Measurements from ENCODE around the gene CUBN.

Gene CUBN

DNA sequence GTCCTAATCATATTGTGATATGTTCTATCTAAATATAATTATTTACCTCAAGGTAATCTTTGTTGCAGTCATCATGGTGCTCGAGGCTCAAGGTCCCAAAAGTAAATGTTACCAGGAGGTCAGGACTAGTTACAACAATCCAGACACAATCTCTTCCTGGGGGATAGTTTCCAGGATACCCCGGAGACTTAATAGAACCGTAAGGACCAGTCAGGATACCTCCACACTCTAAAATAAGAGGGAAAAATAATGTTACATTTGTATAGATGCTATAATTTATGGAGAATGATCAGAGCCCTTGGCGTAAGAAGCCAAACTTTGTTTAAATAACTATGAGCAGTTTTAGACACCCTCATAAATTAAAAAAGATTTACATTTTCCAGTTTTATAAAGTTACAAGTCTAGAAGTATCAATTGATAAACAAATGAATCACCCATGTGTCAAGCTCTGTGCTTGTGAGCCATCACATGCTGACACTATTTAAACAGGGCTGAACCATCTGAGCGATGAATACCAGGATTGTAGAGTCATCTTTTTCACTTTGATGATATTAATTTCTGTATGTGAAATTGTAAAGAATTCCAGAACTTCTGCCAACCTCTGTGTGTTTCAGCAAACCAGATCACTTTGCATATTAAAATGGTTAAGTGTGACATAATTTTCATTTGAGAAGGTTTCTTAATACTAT, 41.3 kb downstream of the CUBN start:
- 95 to 100% methylated on average over 3 to 4 of the region's 5 CpGs for WGBS, 2 experiments
- Histone ChIP-seq H3K4me1 (ENCODE audit: control insufficient read depth, insufficient read depth, low read length) (no peaks in the 10 kb centered on the region), H3K4me3 (ENCODE audit: insufficient read depth, low read depth, low read length) (no peak overlapping the region), H3K36me3 (ENCODE audit: control insufficient read depth, insufficient read depth, low read length) (no peaks in the 10 kb centered on the region), H3K9me3 (ENCODE audit: control insufficient read depth, low read length) (no peaks in the 10 kb centered on the region), H3K27me3 (ENCODE audit: control insufficient read depth, insufficient read depth, low read length, poor library complexity, severe bottlenecking) (no peaks in the 10 kb centered on the region), H3K27ac (ENCODE audit: insufficient read depth, low read depth, low read length, poor library complexity, severe bottlenecking) (no peak overlapping the region)

DNA sequence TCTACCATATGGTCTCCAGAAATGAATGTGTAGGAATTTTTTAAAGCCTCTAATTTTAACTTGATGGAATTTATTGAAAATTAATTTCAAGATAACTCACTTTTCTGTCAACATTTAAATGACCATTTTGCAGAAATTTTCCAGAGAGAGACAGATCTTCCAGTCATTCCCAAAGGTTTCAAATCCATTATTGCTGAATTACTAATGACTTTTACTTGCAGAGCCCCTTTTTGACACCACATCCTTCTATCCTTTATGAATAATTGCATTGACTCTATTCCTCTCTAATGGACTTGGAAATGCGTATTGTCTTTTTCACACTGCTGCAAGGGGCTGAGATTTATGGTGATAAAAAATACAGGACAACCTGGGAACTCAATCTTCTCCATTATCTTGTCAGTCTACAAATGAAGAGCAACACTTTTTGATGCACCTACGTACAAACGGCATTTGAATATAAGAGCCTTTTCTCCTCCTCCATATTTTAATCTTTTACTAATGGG, 42.7 kb downstream of the CUBN start:
- Histone ChIP-seq H3K27ac (ENCODE audit: insufficient read depth, low read depth, low read length, poor library complexity, severe bottlenecking) (no peak overlapping the region), H3K9me3 (ENCODE audit: control insufficient read depth, low read length) (no peaks in the 10 kb centered on the region), H3K4me1 (ENCODE audit: control insufficient read depth, insufficient read depth, low read length) (no peaks in the 10 kb centered on the region), H3K4me3 (ENCODE audit: insufficient read depth, low read depth, low read length) (no peak overlapping the region), H3K27me3 (ENCODE audit: control insufficient read depth, insufficient read depth, low read length, poor library complexity, severe bottlenecking) (no peaks in the 10 kb centered on the region), H3K36me3 (ENCODE audit: control insufficient read depth, insufficient read depth, low read length) (no peaks in the 10 kb centered on the region)
- WGBS, 2 experiments: 95 to 100% methylated on average over 3 of the region's 3 CpGs

DNA sequence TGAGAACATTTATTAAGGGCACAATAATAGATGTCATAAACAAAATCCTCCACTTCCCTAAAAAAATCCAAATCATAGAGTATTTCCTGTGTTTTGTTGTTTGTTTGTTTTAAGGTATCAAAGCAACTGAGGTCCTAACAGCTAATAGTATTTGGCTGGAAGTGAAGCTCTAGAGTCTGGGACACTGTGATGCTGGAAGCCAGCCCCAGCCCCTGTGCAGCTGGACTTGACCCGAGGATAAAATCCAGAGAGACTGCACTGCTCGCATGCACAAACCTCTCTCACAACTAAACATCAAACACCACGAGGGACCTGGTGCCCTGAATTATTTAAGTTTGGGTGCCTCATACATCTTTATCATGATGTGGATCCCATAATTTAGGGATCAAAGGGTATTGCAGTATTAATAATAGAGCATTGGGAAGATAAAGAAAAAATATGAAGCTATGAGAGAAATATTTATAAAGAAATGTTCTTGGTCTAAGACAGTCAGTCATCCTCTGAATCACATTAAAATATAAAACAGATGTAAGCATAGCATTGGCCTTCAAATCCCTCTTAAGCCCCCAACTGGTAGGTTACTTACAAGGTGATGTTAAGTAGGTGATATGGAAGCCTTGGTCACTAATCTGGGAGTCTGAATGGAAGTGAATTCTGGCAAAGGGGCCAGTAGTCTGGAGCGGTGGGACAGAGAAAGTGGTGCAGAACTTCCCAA, 44.4 kb downstream of the CUBN start:
- H3K27me3 ChIP-seq (ENCODE audit: control insufficient read depth, insufficient read depth, low read length, poor library complexity, severe bottlenecking): no peaks in the 10 kb centered on the region
- no peaks in the 10 kb centered on the region for H3K4me1 ChIP-seq (ENCODE audit: control insufficient read depth, insufficient read depth, low read length)
- H3K4me3 ChIP-seq (ENCODE audit: insufficient read depth, low read depth, low read length): no peak overlapping the region
- WGBS, 2 experiments: 95 to 98% methylated on average over 3 to 4 of the region's 4 CpGs
- no peak overlapping the region for H3K27ac ChIP-seq (ENCODE audit: insufficient read depth, low read depth, low read length, poor library complexity, severe bottlenecking)
- no peaks in the 10 kb centered on the region for H3K36me3 ChIP-seq (ENCODE audit: control insufficient read depth, insufficient read depth, low read length)
- H3K9me3 ChIP-seq (ENCODE audit: control insufficient read depth, low read length): no peaks in the 10 kb centered on the region

DNA sequence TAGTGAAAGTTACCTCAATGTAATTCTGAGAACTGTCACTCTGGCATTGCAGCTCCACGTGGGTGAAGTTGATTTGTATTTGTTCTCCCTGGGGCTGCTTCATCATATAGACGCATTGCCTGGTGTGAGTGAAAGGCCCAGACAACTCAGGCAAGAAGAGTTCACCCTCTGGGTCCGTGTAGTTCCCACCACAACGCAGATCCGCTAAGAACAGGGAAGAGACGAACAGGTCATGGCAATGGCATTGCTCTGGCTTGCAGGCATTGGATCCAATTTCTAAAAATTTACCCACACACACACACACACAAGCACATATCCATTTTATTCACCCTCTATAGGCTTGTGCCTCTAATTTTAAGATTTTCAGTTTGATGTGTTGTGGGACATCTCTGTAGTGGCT, 45.4 kb downstream of the CUBN start:
- Histone ChIP-seq H3K4me1 (ENCODE audit: control insufficient read depth, insufficient read depth, low read length) (no peaks in the 10 kb centered on the region), H3K27ac (ENCODE audit: insufficient read depth, low read depth, low read length, poor library complexity, severe bottlenecking) (no peak overlapping the region), H3K4me3 (ENCODE audit: insufficient read depth, low read depth, low read length) (no peak overlapping the region), H3K27me3 (ENCODE audit: control insufficient read depth, insufficient read depth, low read length, poor library complexity, severe bottlenecking) (no peaks in the 10 kb centered on the region), H3K36me3 (ENCODE audit: control insufficient read depth, insufficient read depth, low read length) (no peaks in the 10 kb centered on the region), H3K9me3 (ENCODE audit: control insufficient read depth, low read length) (no peaks in the 10 kb centered on the region)
- 90 to 91% methylated on average over 6 of the region's 6 CpGs for WGBS, 2 experiments

DNA sequence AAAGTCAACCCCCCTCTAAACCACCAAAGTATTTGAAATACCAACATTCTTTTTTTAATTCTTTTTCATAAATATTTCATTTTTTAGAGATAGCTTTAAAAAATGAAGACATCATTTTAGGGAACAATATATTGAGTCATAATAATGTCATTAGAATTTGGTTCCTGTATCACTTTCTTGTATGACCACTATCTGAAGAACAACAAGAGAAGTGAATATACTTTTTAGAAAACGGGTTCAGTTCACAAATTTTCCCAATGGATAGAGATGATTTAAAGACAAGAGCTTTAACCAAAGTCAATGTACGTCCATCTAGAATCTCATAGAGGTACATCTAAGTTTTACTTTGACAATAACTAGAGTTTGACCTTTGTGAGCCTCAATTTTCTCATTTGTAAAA, 48.2 kb downstream of the CUBN start:
- H3K4me1 ChIP-seq (ENCODE audit: control insufficient read depth, insufficient read depth, low read length): no peaks in the 10 kb centered on the region
- no peak overlapping the region for H3K27ac ChIP-seq (ENCODE audit: insufficient read depth, low read depth, low read length, poor library complexity, severe bottlenecking)
- no peaks in the 10 kb centered on the region for H3K9me3 ChIP-seq (ENCODE audit: control insufficient read depth, low read length)
- 91 to 100% methylated on average over 2 of the region's 2 CpGs for WGBS, 2 experiments
- no peaks in the 10 kb centered on the region for H3K27me3 ChIP-seq (ENCODE audit: control insufficient read depth, insufficient read depth, low read length, poor library complexity, severe bottlenecking)
- H3K4me3 ChIP-seq (ENCODE audit: insufficient read depth, low read depth, low read length): no peak overlapping the region
- H3K36me3 ChIP-seq (ENCODE audit: control insufficient read depth, insufficient read depth, low read length): no peaks in the 10 kb centered on the region

DNA sequence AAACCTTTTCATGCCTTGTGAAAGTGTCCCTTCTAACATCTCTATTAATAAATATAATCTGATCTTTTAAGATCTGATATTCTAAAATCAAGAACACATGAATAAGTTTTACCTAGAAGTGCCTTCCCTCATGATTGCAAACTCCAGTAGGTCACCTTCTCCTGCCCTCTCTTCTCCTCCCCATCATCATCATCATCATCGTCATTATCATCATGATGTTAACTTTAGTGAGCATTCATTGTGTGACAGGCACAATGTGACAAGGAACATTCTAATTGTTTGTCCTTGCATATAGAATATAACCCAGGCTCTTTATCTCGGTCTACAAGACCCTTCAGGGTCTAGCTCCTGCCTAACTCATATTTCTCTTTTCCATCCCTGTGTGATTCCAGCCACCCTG, 51.7 kb downstream of the CUBN start:
- WGBS, 2 experiments: 94 to 99% methylated on average over 2 of the region's 2 CpGs
- Histone ChIP-seq H3K4me3 (ENCODE audit: insufficient read depth, low read depth, low read length) (no peak overlapping the region), H3K9me3 (ENCODE audit: control insufficient read depth, low read length) (no peaks in the 10 kb centered on the region), H3K27ac (ENCODE audit: insufficient read depth, low read depth, low read length, poor library complexity, severe bottlenecking) (no peak overlapping the region), H3K27me3 (ENCODE audit: control insufficient read depth, insufficient read depth, low read length, poor library complexity, severe bottlenecking) (no peaks in the 10 kb centered on the region), H3K36me3 (ENCODE audit: control insufficient read depth, insufficient read depth, low read length) (no peaks in the 10 kb centered on the region), H3K4me1 (ENCODE audit: control insufficient read depth, insufficient read depth, low read length) (no peaks in the 10 kb centered on the region)

DNA sequence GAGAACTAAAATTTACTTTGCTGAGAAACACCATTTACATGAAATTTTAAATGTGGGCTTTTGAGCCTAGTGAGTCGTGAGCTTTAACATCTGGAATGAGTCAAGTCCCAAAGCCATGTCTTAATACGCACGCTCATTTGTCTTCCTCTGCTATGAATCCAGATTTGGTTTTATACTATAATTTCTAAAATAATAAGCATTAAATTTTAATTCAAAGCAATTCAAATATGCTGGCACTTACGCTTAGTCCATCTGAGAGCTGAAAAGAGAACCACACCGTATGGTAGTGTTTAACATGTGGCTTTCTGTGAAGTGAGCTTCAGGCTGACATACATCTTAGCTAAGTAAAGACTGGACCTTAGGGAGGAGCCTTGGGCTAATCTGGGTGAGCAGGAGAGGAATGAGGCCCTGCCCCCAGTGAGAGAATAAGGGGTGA, 52.2 kb downstream of the CUBN start:
- no peak overlapping the region for H3K27ac ChIP-seq (ENCODE audit: insufficient read depth, low read depth, low read length, poor library complexity, severe bottlenecking)
- H3K9me3 ChIP-seq (ENCODE audit: control insufficient read depth, low read length): no peaks in the 10 kb centered on the region
- no peaks in the 10 kb centered on the region for H3K27me3 ChIP-seq (ENCODE audit: control insufficient read depth, insufficient read depth, low read length, poor library complexity, severe bottlenecking)
- 81 to 100% methylated on average over 3 to 5 of the region's 5 CpGs for WGBS, 2 experiments
- no peak overlapping the region for H3K4me3 ChIP-seq (ENCODE audit: insufficient read depth, low read depth, low read length)
- H3K36me3 ChIP-seq (ENCODE audit: control insufficient read depth, insufficient read depth, low read length): no peaks in the 10 kb centered on the region
- H3K4me1 ChIP-seq (ENCODE audit: control insufficient read depth, insufficient read depth, low read length): no peaks in the 10 kb centered on the region

DNA sequence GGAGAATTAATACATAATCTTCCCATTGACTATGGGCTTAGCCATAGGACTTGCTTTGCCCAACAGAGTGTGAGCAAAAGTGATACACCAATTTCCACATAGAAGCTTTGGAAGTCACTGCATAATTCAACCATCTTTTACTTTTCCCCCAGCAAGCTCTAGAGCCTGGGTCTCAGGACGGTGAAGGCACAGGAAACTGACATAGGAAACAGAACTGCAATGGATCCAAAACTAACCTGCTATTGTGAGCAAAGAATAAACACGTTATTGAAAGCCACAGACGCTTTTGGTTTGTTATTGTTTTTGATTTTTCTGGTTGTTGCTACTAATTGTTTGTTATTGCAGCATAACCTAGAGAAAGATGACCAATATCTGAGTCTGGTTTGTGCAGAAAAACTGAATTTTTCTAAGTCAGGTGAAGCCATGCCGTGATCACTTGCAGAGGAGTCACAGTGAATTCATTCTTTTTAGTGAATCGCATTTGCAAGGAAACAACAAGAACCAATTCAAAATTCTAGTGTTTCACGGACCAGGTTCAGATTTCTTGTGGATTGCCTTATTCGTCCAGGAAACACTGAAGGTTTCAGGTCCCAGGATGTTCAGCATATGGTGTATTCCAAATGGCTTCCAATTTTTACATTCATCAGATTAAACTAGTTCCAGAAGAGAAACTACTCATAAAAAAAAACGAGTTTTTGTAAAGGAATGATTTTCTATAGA, 52.8 kb downstream of the CUBN start:
- Histone ChIP-seq H3K4me1 (ENCODE audit: control insufficient read depth, insufficient read depth, low read length) (no peaks in the 10 kb centered on the region), H3K36me3 (ENCODE audit: control insufficient read depth, insufficient read depth, low read length) (no peaks in the 10 kb centered on the region), H3K27ac (ENCODE audit: insufficient read depth, low read depth, low read length, poor library complexity, severe bottlenecking) (no peak overlapping the region), H3K4me3 (ENCODE audit: insufficient read depth, low read depth, low read length) (no peak overlapping the region), H3K27me3 (ENCODE audit: control insufficient read depth, insufficient read depth, low read length, poor library complexity, severe bottlenecking) (no peaks in the 10 kb centered on the region), H3K9me3 (ENCODE audit: control insufficient read depth, low read length) (no peaks in the 10 kb centered on the region)
- 91 to 92% methylated on average over 7 of the region's 8 CpGs for WGBS, 2 experiments

DNA sequence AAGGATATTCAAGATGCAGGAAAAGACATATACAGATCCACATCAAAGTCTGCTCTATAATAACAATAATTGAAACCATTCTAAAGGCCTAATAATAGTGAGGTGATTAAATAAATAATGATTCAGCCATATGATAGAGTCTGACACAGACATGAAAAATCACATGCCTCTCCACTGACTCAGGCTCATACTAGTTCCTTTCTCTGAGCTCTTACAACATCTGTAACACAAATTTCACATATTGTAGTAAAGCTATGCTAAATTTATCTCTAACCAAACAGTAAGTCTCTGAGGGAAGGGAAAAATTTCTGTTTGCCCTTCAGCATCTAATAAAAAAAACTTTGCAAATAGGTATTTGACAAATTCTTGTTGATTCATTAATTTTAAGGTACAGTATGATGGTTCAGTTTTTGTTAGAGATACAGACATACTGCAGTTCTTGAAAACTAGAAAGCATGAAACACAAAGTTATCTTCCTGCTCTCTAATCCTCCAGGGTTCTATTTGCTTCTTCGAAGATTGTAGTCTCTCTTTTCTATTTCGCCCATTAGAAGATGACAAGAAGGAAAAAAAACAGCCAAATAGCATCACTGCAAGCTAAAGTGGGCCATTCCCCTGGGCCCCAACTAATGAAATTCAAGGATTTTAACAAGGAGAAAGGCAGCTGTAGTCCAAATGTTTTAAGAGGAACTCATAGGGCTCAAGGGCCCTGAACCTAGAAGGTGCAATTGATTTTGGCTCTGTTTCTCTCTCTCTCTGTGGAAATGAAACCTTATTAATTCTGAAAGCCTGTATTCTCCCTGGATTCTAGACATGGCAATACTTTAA, 53.9 kb downstream of the CUBN start:
- Histone ChIP-seq H3K4me3 (ENCODE audit: insufficient read depth, low read depth, low read length) (no peak overlapping the region), H3K27ac (ENCODE audit: insufficient read depth, low read depth, low read length, poor library complexity, severe bottlenecking) (no peak overlapping the region), H3K27me3 (ENCODE audit: control insufficient read depth, insufficient read depth, low read length, poor library complexity, severe bottlenecking) (no peaks in the 10 kb centered on the region), H3K9me3 (ENCODE audit: control insufficient read depth, low read length) (no peaks in the 10 kb centered on the region), H3K4me1 (ENCODE audit: control insufficient read depth, insufficient read depth, low read length) (no peaks in the 10 kb centered on the region), H3K36me3 (ENCODE audit: control insufficient read depth, insufficient read depth, low read length) (no peaks in the 10 kb centered on the region)
- 83 to 99% methylated on average over 2 of the region's 2 CpGs for WGBS, 2 experiments

DNA sequence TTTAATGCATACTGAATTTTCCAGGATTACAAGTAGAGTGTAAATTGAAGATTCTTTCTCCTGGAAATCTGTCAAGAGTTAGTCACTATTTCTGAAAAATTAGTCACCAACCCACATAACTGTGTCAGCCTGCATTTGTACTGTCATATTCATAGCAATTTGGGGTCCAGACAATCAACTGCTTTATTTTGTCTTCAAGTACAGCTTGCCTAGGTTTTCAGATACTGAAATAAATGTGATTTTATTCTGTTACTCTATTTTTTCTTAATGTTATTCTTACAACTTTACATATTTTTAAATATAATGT, 55.1 kb downstream of the CUBN start:
- Histone ChIP-seq H3K4me3 (ENCODE audit: insufficient read depth, low read depth, low read length) (no peak overlapping the region), H3K36me3 (ENCODE audit: control insufficient read depth, insufficient read depth, low read length) (no peaks in the 10 kb centered on the region), H3K4me1 (ENCODE audit: control insufficient read depth, insufficient read depth, low read length) (no peaks in the 10 kb centered on the region), H3K27ac (ENCODE audit: insufficient read depth, low read depth, low read length, poor library complexity, severe bottlenecking) (no peak overlapping the region), H3K27me3 (ENCODE audit: control insufficient read depth, insufficient read depth, low read length, poor library complexity, severe bottlenecking) (no peaks in the 10 kb centered on the region), H3K9me3 (ENCODE audit: control insufficient read depth, low read length) (no peaks in the 10 kb centered on the region)

Measured in ectodermal cell (in vitro differentiated cells).